Effector memory CD4-positive, alpha-beta T cell (primary cell): ENCODE data around the gene IDS.
"Not testable (repeated sequence)": the region's sequence is repeated elsewhere in the genome, so short reads cannot be mapped to it uniquely, and the experiment has no call there.

ENCODE experiments used
- DNase-seq, 3 donors: peaks; one replicate each; pipeline ENCODE4 v3.0.0-alpha.2; 2020
- H3K27ac ChIP-seq: 2 replicates; pipeline ENCODE4 v1.7.0; 2013; ENCODE audit warnings: mild to moderate bottlenecking, low read length, moderate library complexity; ENCODE audit not compliant: insufficient read depth, poor library complexity, severe bottlenecking
- H3K27me3 ChIP-seq: replicated peaks from 2 replicates; pipeline ENCODE4 v1.7.0; 2013; ENCODE audit warnings: mild to moderate bottlenecking, low read length; ENCODE audit not compliant: insufficient read depth, control insufficient read depth, poor library complexity, severe bottlenecking
- H3K36me3 ChIP-seq: 2 replicates; pipeline ENCODE4 v1.7.0; 2013; ENCODE audit warnings: mild to moderate bottlenecking, low read length, moderate library complexity; ENCODE audit not compliant: control insufficient read depth, insufficient read depth
- H3K4me1 ChIP-seq: 2 replicates; pipeline ENCODE4 v1.7.0; 2013; ENCODE audit warnings: low read length, mild to moderate bottlenecking; ENCODE audit not compliant: control insufficient read depth, insufficient read depth, poor library complexity, severe bottlenecking
- H3K4me3 ChIP-seq: 2 replicates; pipeline ENCODE4 v1.7.0; 2013; ENCODE audit warnings: low read length, low read depth, mild to moderate bottlenecking; ENCODE audit not compliant: insufficient read depth, poor library complexity, severe bottlenecking
- H3K9me3 ChIP-seq: 2 replicates; pipeline ENCODE4 v1.7.0; 2013; ENCODE audit warnings: mild to moderate bottlenecking, low read length, moderate library complexity; ENCODE audit not compliant: control insufficient read depth

The IDS gene

DNA sequence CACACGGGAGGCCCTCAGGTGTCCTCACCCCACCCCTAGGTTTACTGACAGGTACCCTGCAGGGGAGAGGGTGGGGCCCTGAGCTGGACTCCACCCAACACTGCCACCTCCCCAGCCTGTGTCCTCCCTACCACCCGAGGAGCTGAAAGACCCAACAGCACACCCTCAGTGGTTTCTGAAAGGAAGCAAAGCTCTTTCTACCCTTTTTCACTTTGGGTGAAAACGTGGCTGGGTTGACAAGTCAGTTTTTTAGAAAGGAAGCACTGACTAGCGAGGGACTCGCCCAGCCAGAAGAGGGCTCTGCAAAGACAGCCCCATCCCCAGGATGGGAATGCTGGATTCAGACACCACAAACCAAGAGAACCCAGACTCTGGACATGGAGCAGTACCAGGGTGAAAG lies 2.2 kb downstream of the IDS start:
- not testable (repeated sequence) for H3K27me3 ChIP-seq, H3K4me3 ChIP-seq, H3K9me3 ChIP-seq, DNase-seq, H3K4me1 ChIP-seq
- Histone ChIP-seq H3K27ac (peak overlapping the region; percentile 93), H3K36me3 (peaks cover 38% of the 10 kb centered on the region)

DNA sequence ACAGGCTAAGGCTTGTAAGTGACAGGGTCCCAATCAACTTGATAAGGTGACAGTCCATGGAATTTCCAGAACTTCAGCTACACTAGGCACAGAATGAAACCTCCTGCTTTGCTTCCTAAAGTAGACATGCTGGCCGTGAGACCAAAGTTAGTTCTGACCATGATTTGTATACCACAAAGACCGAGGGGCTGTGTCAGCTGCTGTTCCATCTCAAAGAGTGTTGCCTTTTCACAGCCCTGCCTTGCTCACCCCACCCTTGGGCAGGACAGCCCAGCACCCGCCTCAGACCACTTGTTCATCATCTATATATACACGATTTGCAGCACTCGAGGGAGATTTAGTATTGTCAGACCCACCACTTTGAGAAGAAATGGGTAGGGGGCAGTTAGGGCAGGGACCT lies 5.3 kb downstream of the IDS start:
- Histone ChIP-seq H3K27ac (no peak overlapping the region), H3K4me1 (peaks cover 2% of the 10 kb centered on the region), H3K36me3 (peaks cover 69% of the 10 kb centered on the region), H3K4me3 (no peak overlapping the region), H3K9me3 (no peaks in the 10 kb centered on the region), H3K27me3 (no peaks in the 10 kb centered on the region)
- DNase-seq, result no peak

- DNase-seq, result no peak
- H3K4me3 ChIP-seq, result no peak overlapping the region
- no peaks in the 10 kb centered on the region for H3K9me3 ChIP-seq
- H3K27ac ChIP-seq, result no peak overlapping the region
- H3K27me3 ChIP-seq, result no peaks in the 10 kb centered on the region
- peaks cover 2% of the 10 kb centered on the region for H3K4me1 ChIP-seq
- H3K36me3 ChIP-seq, result peaks cover 79% of the 10 kb centered on the region
These were observed 6.3 kb downstream of the IDS start for GRCh38 chrX:149498767-149499166.

- no peak overlapping the region for H3K27ac ChIP-seq
- DNase-seq, result no peak
These were observed 7.5 kb downstream of the IDS start for GRCh38 chrX:149497626-149498025.

DNA sequence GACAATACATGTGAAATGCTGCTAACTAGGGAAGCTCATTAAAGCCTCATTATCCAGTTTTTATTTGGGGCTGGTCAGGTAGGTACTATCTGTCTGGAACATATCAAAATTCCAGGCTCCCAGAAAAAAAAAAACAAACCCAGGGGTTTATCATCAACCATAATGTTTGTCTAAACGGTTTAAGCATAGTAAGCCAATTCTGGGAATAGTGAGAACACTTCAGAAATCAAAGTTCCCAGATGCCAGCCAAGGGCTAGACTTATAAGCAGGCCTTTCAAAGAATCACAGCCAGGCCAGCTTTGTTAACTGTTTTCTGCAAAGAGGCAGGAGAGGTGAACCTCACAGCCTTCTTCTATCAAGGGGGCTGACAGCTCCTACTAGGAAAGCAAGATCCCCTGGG lies 8.1 kb downstream of the IDS start:
- no peak for DNase-seq
- no peaks in the 10 kb centered on the region for H3K9me3 ChIP-seq
- peaks cover 92% of the 10 kb centered on the region for H3K36me3 ChIP-seq
- no peak overlapping the region for H3K27ac ChIP-seq
- no peaks in the 10 kb centered on the region for H3K27me3 ChIP-seq
- peaks cover 2% of the 10 kb centered on the region for H3K4me1 ChIP-seq
- H3K4me3 ChIP-seq, result no peak overlapping the region

More at GRCh38 chrX:149497626-149498025, 7.5 kb downstream of the IDS start:
- H3K4me1 ChIP-seq, result peaks cover 2% of the 10 kb centered on the region
- no peaks in the 10 kb centered on the region for H3K9me3 ChIP-seq
- H3K27me3 ChIP-seq, result no peaks in the 10 kb centered on the region
- H3K4me3 ChIP-seq, result no peak overlapping the region
- peaks cover 90% of the 10 kb centered on the region for H3K36me3 ChIP-seq

DNA sequence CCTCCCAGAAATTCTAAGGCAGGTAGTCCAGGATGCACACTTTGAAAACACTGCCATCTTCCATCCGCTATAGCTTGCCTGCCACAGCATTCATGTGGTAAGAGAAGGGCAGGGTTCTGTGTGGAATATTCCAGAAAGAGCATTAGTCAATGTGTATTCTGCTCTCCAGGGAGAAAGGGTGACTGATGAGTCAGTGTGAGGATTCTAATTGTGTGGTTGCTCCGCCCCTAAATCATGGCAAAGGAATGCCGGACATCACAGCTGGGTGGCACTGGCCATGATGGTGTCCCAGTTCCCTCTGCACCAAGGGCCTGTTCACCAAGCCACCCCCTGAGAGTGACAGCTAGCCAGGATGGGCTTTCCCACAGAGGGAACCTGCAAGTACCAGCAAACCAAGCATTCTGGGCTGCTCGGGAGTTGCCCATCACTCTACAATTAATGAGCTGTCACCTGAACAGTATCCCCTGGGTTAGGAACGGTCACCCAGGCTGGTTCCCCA lies 9.5 kb downstream of the IDS start:
- DNase-seq, result no peak
- Histone ChIP-seq H3K27ac (no peak overlapping the region), H3K4me1 (no peaks in the 10 kb centered on the region), H3K36me3 (peaks cover 92% of the 10 kb centered on the region), H3K4me3 (no peak overlapping the region), H3K27me3 (no peaks in the 10 kb centered on the region), H3K9me3 (no peaks in the 10 kb centered on the region)

DNA sequence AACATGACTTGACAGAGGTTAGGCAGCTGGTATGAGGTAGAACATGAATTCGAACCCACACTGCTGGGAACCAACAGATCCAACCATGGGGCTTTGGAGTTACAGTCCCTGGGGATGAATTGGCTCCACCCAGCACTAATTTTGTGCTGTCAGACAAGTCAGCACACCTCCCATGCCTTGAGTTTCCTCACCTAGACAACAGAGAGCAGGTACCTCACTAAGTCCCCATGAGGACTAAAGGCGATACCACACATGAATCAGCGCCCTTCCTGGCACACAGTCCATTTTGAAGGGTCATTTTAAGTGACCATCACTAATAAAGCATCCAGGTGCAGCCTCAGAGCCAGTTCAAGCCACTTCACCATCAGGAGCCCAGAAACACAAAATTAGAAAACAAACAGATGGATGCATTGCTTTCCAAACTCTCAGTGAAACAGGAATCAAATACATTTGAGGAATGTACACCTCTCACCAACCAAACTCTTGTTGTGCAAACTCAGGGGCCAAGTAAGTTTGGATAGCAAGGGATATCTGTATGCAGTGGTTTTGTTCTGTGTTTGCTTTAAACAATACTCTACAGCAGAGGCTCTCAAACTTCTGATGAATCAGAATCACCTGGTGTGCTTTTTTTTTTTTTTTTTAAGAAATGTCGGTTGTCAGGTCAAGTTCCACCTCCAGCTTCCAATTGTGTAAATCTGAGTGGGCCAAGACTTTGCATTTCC lies 10.1 kb downstream of the IDS start:
- no peaks in the 10 kb centered on the region for H3K4me1 ChIP-seq
- no peaks in the 10 kb centered on the region for H3K9me3 ChIP-seq
- peaks cover 92% of the 10 kb centered on the region for H3K36me3 ChIP-seq
- no peak for DNase-seq
- H3K27me3 ChIP-seq, result no peaks in the 10 kb centered on the region
- H3K4me3 ChIP-seq, result no peak overlapping the region
- no peak overlapping the region for H3K27ac ChIP-seq

DNA sequence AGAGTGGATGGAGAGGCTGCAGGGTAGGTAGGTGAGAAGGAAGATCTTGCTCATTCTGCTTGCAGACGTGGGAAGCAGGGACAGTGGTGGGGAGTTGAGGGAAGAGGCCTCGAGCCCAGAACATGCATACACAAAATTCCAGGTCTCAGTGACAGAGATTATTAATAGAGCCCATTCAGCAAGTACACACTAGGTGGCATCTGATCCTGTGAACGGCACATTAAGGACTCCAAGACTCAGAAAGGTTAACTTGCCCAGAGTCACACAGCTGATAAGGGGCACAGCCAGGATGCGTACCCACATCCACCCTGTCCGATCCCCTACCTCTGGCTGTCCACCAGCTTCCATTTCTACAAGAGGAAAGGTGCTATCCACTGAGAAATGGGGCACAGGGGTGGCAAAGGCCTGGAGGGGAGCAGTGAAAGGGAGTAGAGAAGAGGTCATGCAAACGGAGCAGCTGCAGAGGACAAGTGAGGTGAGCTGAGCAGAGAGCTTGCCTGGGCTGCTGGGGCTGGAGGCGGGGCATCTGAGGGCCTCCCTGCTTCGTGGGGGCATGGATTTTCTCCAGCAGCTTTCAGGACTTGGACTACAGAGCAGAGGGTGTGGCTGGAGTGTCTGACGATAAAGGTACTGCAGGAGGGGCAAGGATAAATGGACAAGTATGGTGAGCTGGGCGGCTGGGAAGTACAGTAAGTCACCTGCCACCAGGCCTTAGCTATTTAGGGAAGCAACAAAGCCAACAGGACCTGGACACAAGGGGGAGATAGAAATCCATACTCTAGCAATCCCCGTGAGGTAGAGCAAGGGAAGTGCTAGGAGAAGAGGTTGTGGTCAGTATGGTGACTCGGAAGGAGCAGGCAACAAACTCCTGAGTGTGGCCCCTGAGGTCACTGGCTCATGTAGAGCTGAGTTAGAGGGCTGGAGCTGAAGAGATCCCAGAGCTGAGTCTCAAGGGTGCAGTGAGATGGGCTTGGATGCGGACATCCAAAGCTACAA lies 11.2 kb downstream of the IDS start:
- H3K27ac ChIP-seq, result no peak overlapping the region
- H3K4me3 ChIP-seq, result no peak overlapping the region
- peaks cover 89% of the 10 kb centered on the region for H3K36me3 ChIP-seq
- no peaks in the 10 kb centered on the region for H3K27me3 ChIP-seq
- H3K9me3 ChIP-seq, result no peaks in the 10 kb centered on the region
- no peaks in the 10 kb centered on the region for H3K4me1 ChIP-seq
- no peak for DNase-seq

DNA sequence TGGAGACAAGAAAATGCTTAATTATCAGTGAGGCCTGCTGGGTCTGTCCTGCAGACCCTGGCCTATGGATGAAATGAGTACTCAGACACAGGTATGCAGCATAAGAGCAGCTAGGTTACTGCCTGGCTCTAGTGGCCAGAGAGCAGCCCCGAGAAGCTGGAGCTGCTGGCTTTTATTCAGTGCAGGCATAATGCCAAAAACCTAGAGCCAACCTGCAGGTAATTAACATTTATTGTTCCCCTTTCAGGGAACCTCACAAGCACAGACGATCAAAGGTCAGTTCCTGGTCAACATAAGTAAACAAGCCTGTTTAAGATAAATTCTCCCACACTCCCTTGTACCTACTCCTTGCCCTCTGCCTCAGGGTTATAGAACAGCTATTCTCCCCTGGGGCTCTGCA lies 13.3 kb downstream of the IDS start:
- Histone ChIP-seq H3K4me3 (no peak overlapping the region), H3K27ac (no peak overlapping the region), H3K4me1 (no peaks in the 10 kb centered on the region), H3K27me3 (no peaks in the 10 kb centered on the region), H3K36me3 (peaks cover 80% of the 10 kb centered on the region), H3K9me3 (no peaks in the 10 kb centered on the region)
- no peak for DNase-seq

DNA sequence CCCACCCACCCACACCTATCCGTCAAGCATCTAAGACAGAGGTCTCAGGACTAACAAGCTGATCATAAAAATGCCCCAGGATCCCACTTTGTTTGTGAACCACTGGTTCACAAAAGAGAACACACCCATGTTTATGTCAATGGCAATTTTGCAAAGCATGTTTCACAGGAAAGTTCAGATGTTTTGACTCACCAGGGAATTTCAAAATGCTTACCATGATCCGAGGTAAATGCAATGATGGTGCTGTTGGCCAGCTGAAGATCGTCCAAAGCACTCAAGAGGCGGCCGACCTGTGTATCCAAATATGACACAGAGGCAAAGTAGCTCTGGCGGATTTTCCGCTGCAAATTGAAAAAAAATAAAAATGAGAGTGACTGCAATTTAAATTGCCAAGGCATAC lies 15.0 kb downstream of the IDS start:
- H3K36me3 ChIP-seq, result peaks cover 76% of the 10 kb centered on the region
- no peak overlapping the region for H3K4me3 ChIP-seq
- no peak for DNase-seq
- no peaks in the 10 kb centered on the region for H3K4me1 ChIP-seq
- no peak overlapping the region for H3K27ac ChIP-seq
- H3K27me3 ChIP-seq, result no peaks in the 10 kb centered on the region
- H3K9me3 ChIP-seq, result no peaks in the 10 kb centered on the region
